HK-2 (cell line): ENCODE measurements around the gene LRP8.

ENCODE experiments used
- DNase-seq: peaks from one replicate; pipeline ENCODE4 v3.0.0-alpha.2; 2018; ENCODE audit not compliant: unreplicated experiment

LRP8 gene

DNA sequence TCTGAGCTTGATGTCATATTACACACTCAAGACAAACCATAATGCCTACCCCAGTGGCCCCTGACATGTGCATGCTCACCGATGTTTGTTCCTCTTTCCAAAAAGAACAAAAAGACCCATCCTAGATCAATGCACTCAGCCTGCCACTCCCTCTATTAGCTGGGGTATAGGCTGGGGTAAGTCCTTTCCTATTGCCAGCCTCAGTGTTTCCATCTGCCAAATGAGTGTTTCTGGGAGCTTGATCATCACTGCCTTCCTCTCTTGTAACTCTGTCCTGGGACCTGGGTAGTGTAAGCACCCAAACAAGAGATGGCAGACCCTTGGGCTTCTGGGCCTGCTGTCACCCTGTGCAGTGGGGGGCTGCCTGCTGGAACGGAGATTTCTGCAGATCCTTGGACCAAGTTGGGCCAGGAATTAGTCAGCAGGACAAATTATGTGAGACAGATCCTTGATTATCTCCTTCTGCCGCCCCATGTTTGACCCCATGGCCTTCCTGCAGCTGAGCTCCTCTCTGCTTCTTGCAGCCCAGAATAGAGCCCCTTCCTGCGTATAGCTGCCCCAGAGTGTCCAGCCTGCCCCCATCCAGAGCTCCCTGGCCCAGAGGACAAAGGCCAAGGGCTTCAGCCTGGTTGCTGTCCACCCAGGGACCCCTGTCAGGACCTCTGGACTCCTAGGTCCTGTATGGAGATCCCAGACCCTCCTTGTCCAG lies 31.5 kb upstream of the LRP8 start:
- DNase-seq, result no peak

- DNase-seq, result no peak
Observed at GRCh38 chr1:53356637-53357036, 28.8 kb upstream of the LRP8 start.

DNA sequence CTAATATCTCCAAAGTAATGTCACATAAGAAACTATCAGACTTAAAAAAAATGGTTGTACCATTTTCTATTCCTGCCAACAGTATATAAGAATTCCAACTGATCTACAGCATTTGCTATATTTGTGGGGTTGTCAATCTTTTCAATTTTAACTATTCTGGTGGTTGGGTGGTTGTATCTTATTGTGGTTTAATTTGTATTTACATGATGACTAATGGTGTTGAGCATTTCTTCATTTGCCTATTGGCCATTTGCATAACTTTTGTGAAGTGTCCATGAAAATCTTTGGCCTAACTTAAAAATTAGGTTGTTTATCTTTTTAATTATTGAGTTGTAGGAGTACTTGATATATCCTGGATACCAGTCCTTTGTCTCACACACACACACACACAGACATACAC lies 26.2 kb upstream of the LRP8 start:
- no peak for DNase-seq

DNA sequence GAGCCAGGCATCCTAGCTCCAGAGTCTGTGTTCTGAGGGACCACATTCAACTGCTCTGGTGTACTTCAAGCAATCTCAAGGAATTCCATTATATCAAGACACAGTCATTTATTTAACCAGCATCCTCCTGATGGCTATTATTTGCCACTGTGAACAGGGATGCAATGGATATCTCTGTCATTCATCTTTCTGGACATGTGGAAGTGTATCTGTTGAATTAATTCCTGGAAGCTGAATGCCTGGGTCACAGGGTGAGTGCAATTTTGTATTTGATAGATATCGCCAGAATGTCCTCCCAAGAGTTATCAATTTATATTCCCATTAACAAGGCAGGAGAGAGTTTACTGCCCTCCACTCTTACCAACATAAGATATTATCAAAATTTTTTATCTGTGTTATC lies 24.7 kb upstream of the LRP8 start:
- no peak for DNase-seq

- no peak for DNase-seq
Observed at GRCh38 chr1:53350853-53351767, 23.2 kb upstream of the LRP8 start.

DNA sequence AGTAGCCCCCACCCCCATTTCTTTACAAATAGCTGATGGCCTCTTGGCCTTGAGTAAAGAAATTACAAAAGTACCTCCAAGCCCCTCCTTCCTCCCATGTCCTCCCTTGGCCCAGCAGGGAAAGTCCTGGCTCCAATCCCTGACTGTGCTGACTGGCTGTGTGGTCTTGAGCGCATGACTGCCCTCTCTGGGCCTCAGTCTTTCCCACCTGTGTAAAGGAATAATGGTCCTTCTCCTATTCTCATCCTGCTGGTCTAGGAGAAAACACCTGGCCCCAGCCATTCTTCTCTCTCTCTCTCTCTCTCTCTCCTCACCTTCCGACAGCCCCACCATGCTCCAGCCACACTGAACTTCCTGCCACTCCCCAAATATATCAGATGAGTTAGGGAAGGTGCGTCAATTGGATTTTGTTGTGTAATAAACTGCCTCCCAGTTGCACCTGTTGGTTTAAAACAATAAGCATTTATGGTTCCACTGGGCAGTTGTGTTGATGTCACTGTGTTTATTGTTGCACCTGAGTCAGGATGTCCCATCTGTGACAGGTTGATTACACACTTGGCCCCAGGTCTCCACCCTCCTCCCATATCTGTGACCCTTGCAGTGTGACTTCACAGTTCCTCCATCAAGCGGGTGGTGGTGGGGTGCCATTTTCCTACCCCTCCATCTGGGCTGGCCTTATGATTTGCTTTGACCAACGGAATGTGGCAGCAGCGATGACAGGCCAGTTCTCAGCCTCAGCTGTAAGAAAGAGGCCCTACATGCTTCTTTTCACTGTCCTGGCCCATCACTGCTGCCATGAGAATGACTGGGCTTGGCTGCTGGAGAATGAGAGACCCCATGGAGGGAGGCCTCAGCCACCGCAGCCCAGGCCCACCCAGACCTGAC lies 22.3 kb upstream of the LRP8 start:
- DNase-seq, result no peak

DNA sequence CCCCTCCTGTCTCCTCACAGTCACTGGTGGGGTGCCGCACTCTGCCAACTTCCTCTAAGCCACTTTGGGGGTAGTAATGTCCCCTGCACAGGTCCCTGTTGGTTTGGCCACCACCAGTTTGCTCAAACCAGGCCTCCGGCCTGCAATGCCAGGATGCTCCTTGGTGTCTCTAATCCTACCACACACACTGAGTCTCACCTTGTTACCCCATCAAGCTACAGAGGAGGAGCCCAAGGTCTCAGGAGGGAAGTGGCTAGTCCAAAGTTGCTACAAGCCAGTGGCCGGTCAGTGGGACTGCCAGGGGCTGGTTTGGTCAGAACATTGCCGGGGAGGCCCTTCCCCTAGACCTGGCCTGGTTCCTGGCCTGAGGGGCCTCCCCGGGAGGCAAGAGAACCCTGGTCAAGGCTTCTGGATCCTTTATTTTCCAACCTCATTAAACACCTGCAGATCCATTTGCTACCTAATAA lies 21.5 kb upstream of the LRP8 start:
- DNase-seq, result no peak

- DNase-seq, result no peak
Observed at GRCh38 chr1:53348486-53349368, 20.9 kb upstream of the LRP8 start.

- DNase-seq, result no peak
Observed at GRCh38 chr1:53346814-53347176, 18.9 kb upstream of the LRP8 start.

- DNase-seq, result no peak
Observed at GRCh38 chr1:53345996-53346813, 18.3 kb upstream of the LRP8 start.

- no peak for DNase-seq
Observed at GRCh38 chr1:53344921-53345838, 17.3 kb upstream of the LRP8 start.

DNA sequence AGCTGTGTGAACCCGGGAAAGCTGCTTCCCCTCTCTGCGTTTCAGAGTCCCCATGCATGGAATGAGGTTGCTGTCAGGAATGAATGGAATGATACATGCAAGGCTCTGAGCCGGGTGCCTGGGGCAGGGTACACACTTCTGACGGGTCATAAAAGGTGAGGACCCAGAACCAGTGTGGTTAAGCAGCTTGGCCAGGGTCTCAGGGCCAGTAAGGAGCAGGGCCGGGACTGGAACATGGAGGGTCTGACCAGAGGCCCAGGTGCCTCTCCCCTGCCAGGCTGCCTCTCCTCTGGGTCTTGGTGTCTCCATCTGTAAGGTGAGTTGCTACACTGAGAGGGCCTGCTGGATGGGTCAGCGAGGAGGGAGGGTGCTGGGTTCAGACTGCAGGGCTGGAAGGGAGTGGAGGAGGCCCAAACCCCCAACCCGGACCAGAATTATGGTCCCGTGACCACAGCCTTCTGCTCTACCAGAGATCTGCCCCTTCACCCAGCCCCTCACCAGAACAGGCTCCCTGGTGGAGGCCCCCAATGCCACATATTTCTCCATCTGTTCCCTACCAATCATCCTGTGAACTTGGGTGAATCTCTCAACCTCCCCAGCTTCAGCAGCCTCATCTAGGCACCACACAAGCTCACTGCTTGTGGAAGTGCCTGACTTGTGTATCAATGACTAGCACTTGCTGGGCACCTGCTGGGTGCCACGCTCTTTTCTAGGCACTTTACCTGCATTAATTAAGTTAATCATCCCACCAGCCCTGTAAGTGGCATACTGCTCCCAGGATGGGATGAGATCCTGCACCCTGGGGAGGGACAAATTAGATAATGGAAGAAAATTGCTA lies 16.2 kb upstream of the LRP8 start:
- DNase-seq, result no peak

DNA sequence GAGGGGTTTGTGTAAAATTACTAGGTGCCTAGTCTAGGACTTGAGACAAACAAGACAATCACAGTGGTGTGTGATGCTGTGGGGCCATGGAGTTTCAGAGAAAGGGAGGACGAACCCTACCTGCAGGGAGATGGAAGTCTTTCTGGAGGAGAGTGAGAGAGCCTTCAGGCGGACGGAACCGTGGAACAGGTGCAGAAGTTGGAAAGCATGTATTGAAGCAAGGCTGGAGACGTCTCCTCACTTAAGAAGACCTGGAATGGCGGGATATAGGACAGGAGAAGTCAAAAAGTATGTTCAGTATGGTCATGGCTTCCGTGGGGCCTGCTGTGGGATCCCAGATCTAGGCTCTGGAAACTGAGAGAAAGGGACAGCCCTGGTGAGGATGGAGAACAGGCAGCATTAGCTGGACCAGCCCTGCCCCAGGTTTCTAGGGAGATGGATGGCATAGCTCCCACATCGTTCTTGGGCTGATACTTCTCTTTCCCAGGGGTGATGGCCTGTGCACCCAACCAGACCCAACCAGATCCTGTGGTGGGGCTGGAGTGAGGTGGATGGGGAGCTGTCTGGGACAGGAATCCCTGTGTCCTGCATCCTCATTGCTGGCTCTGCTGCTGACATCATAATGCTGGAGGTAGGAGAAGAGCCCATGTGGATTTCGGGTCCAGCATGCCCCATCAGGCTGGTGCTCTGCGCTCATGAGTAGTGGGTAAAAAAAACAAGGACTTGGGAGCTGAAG lies 15.0 kb upstream of the LRP8 start:
- DNase-seq, result no peak

DNA sequence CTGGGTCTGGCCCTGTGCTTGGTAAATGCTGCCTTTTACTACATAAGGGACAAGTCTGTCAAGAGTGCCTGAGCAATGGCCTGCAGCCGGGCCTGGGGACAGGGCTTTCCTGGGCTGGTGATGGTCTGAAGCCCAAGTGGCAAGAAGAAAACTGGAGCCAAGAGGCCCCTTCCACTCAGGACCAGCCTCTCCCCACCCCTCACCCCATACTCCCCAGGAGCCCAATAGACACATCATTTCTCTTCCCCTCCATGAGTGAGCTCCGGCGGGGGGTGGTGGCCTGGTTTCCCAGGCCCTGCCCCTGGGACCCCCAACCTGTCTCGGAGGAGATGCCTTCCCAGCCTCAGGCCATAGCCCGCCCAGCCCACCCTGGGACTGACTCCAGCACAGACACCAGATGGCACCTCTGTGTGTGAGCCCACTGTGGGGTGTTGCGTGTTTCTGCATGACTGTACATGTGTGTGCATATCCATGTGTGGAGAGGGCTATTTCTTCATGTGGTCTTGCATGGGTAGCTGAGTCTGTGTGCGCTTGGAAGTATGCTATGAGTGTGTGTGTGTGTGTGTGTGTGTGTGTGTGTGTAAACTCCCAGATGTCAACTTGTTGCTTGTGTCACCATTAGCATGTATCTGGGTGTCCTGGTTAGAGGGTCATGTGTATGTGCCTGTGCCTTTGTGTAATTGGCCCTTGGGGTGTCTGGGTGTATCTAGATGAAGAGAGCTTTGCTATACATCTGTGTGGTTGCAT lies 14.3 kb upstream of the LRP8 start:
- DNase-seq, result no peak

- DNase-seq, result no peak
Observed at GRCh38 chr1:53341521-53341895, 13.6 kb upstream of the LRP8 start.

DNA sequence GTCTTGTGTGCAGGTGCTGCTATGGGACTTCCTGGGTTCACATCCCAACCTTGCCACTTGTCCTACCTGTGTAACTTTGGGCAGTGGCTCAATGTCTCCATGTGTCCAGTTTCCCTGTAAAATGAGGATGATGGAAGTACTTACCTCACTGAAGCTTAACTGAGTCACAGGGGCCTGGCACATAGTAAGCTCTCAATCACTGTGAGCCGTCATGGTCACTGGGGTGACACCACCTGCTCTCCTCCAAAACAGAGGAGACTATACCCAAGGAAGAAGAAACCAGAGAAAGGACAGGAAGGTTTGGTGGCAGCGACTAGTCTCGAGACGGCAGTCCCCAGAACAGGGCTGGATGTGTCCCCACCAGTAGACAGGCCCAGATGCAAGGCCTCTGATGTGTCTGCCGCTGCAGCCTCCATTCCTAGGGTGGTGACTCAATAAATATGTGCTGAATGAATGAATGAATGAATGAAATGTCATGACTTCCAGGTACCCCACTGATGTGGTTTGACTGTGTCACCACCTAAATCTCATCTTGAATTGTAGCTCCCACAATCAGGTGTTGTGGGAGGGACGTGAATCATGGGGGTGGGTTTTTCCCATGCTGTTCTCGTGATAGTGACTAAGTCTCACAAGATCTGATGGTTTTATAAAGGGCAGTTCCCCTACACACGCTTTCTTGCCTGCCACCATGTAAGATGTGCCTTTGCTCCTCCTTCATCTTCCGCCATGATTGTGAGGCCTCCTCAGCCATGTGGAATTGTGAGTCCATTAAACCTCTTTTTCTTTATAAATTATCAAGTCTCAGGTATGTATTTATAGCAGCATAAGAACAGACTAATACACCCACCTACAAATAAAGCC lies 13.0 kb upstream of the LRP8 start:
- DNase-seq, result no peak
